Measurements from ENCODE around the gene CAPN5.

Gene CAPN5

GRCh38 chr11:77135069-77135468 lies 68.3 kb downstream of the CAPN5 start:
- DNase-seq (ENCODE audit: low read depth): no peak

- DNase-seq (ENCODE audit: low read depth): peak; percentile 61
These were observed 69.3 kb downstream of the CAPN5 start for GRCh38 chr11:77136074-77136473.

GRCh38 chr11:77136784-77137420 lies 70.1 kb downstream of the CAPN5 start:
- no peak for DNase-seq (ENCODE audit: low read depth)

- DNase-seq (ENCODE audit: low read depth): no peak
These were observed 70.7 kb downstream of the CAPN5 start for GRCh38 chr11:77137421-77137820.

GRCh38 chr11:77138106-77138649 lies 71.4 kb downstream of the CAPN5 start:
- DNase-seq (ENCODE audit: low read depth): no peak

DNA sequence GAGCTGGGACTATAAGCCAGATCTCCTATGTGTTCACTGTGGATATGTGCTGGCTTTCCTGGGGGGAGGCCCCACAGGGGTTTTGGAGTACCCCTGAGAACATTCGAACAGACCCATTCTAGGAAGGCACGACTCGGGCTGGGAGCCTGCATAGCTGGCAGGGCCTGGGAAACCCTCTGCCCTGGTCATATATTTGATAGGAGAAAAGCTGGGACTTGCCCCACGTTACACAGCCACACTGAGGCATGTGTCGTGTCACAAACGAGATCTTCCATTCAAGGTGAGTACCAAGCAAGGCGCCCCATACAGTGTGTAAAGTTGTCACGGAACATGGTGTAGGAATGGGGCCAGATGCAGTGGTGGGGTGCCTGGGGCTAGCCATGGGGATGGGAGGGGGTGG lies 72.4 kb downstream of the CAPN5 start:
- DNase-seq (ENCODE audit: low read depth): no peak

DNA sequence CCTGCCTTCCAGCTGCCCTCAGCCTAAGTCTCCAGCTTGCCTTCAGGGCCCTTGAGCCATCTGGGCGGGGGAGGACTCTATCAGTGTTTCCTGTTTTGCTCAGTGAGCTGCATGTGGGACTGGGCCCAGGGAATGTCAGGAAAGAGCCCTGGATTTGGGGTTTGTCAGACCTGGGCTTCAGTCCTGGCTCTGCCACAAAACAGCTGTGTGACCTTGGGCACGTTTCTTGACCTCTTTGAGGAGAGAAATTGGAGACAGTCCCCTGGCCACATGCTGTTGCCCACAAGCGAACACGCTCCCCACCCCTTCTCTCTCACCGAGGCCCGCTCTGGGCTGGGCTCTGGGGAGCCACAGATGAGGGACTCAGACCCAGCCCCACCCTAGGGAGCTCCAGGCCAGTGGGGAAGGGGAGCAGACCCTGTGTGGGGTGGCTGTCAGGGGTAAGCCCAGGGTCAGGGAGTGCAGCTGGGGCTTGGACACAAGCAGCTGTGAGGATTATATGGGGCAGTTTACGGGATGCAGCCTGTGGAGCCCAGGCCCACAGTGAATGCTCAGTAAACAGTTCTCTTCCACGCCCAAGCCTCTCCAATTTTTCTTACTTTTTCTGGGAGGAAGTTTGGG lies 73.6 kb downstream of the CAPN5 start:
- peak; percentile 36 for DNase-seq (ENCODE audit: low read depth)

- peak; percentile 90 for DNase-seq (ENCODE audit: low read depth)
These were observed 74.3 kb downstream of the CAPN5 start for GRCh38 chr11:77141034-77141433.

- DNase-seq (ENCODE audit: low read depth): no peak
These were observed 74.7 kb downstream of the CAPN5 start for GRCh38 chr11:77141475-77141874.

DNA sequence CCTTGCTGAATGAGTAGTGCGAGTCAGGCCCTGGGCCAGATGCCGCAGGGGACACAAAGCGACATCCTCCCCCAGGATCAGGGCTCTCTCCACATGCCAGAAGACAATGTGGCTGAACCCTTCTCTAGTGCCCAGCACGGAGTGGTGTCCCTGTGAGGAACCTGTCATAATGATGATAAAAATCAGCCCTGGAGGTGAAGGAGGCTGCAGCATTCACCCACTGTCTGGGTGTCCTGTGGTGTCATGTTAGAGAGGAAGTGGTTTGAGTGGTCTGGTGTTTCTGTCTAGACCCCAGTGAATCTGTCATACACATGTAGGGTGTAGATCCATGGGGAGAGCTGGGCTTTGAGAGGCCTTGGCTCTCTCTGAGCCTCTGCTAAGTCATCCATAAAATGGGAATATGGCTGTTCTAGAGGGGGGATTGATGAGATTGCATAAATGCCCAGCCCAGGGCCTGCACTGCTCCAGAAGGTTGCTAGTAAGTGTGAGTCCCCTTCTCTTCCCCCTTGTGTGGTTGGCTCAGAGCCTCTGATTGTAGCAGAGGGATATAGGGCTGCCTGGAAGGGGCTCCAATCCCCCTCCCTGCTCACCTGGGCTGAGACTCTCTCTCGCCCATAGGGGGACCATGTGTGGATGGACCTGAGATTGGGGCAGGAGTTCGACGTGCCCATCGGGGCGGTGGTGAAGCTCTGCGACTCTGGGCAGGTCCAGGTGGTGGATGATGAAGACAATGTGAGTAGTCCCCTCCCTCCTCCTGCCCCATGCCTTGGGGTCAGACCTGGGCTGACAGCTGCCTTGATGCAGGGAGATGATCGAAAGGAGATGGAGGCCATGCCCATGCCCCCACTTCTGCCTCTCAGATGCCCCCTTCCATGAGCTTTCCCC lies 75.6 kb downstream of the CAPN5 start:
- no peak for DNase-seq (ENCODE audit: low read depth)

DNA sequence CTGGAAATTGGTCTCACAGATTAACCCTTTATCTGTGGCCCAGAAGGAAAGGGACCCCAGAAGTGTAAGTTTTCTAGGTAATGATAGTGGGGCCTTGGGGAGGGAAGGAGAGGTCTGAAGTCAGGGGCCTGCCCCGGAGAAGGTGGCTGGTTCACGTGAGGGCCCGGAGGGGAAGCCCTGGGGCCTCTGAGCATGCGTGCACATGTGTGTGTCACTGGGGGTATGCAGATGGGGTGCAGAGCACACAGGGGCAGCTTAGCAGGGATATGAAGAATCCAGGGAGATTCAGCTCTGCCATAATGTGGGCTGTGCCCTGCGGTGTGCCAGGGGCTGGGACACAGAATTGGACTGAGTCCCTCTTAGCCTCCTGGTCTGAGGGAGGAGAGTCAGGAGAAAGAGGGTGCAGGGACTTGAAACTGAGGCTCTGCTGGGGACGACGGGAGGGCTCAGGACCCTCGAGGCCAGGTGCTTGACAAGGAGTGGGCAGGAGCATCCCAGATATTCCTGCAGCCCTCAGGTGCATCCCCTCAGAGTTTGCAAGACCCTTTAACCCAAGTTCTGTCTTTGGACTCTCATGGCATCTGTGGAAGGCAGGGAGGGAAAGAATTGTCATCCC lies 76.7 kb downstream of the CAPN5 start:
- DNase-seq (ENCODE audit: low read depth): no peak

DNA sequence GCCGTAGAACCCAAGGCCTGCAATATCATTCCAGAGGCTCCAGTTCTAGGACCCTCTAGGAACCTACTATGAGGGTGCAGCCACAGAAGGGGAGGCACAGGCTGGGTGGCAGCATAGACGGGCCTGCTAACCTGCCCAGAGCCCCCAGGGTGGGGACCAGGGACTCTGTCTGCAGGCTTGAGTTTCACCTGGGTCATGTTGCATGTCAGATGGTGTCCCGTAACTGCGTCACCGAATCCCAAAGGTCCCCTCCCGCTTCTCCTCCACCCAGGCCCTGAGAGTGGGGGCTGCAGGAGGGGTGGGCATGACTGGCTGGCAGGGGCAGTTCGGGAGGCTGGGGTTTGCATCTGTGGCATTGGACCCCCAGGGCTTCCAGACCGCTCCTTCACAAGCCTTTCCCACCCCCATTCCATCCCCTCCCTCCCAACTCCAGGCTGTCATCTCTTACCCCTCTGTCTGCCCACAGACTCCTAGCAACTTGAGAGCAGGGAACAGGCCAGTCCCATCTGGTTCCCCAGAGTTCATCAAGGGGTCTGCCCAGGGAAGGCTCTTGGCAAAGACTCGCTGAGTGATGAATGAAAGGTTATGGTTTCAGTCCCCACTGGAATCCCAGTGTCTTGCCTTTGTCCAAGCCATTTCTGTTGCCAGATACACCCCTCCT lies 77.6 kb downstream of the CAPN5 start:
- DNase-seq (ENCODE audit: low read depth): no peak

- DNase-seq (ENCODE audit: low read depth): no peak
These were observed 78.2 kb downstream of the CAPN5 start for GRCh38 chr11:77144857-77145428.

DNA sequence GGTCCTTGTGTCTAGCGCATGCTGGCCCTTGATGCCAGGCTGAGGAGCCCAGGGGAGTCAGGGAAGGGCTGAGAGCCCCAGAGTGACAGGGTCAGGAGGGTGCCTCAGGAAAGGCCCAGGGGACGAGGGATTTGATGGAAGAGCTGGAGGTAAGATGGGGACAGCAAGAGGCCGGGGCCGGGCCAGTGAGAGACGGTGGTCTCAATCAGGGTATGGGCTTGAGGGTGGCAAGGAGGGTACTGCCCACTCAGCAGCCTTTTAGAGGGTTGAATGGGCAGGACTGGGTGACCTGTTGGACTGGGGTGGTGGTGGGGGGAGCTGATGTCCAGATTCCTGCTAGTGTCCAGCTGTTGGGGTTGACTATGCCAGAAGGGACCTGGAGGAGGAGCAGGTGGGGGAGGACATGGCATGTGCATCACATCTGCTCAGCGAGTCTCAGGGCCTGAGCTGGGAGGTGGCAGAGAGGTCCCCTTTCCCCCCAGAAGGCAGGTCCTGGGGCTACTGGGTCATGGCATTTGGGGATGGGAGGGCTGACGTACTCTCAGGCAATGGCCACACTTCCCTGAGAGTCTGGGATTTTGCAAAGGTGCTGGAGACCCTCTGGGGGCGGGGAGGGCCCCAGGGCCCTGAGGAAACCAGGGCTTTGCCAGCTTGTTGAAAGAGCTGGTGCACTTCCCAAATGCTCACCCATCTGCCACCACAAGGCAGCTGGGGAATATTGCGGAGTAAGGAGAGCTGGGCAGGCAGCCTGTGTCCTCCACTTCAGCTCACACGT lies 79.7 kb downstream of the CAPN5 start:
- no peak for DNase-seq (ENCODE audit: low read depth)

GRCh38 chr11:77147036-77147315 lies 80.2 kb downstream of the CAPN5 start:
- DNase-seq (ENCODE audit: low read depth): no peak

GRCh38 chr11:77147668-77148321 lies 81.0 kb downstream of the CAPN5 start:
- no peak for DNase-seq (ENCODE audit: low read depth)

- DNase-seq (ENCODE audit: low read depth): no peak
These were observed 82.4 kb downstream of the CAPN5 start for GRCh38 chr11:77148963-77149715.

GRCh38 chr11:77149716-77150392 lies 83.1 kb downstream of the CAPN5 start:
- no peak for DNase-seq (ENCODE audit: low read depth)

GRCh38 chr11:77150836-77151235 lies 84.1 kb downstream of the CAPN5 start:
- no peak for DNase-seq (ENCODE audit: low read depth)

Measured in iris pigment epithelial cell (primary cell).